Glutamatergic neuron (in vitro differentiated cells): Measurements from ENCODE around the gene FCRL1. TPM values are rescaled to one million over a fixed set of nuclear protein-coding genes. Genes with fewer than 3 reads are reported as not detected.

Source experiments
- DNase-seq: peaks from one replicate; pipeline ENCODE4 v3.0.0; 2022
- H3K27ac Mint-ChIP-seq: one replicate; pipeline ENCODE4 v1.8.0; 2020; ENCODE audit warnings: mild to moderate bottlenecking, mixed read lengths, inconsistent platforms; ENCODE audit not compliant: unreplicated experiment
- H3K27me3 Mint-ChIP-seq: one replicate; pipeline ENCODE4 v1.8.0; 2020; ENCODE audit warnings: mild to moderate bottlenecking, moderate library complexity, mixed read lengths, inconsistent platforms; ENCODE audit not compliant: unreplicated experiment
- H3K36me3 Mint-ChIP-seq: one replicate; pipeline ENCODE4 v1.8.0; 2020; ENCODE audit warnings: mild to moderate bottlenecking, mixed read lengths, inconsistent platforms; ENCODE audit not compliant: unreplicated experiment
- H3K4me1 Mint-ChIP-seq: one replicate; pipeline ENCODE4 v1.8.0; 2020; ENCODE audit warnings: mild to moderate bottlenecking, low read depth, mixed read lengths, inconsistent platforms; ENCODE audit not compliant: unreplicated experiment
- H3K4me3 Mint-ChIP-seq: one replicate; pipeline ENCODE4 v1.8.0; 2020; ENCODE audit warnings: mild to moderate bottlenecking, mixed read lengths, inconsistent platforms; ENCODE audit not compliant: unreplicated experiment
- H3K9me3 Mint-ChIP-seq: one replicate; pipeline ENCODE4 v1.8.0; 2020; ENCODE audit warnings: mild to moderate bottlenecking, moderate library complexity, mixed read lengths, inconsistent platforms; ENCODE audit not compliant: unreplicated experiment
- total RNA-seq: library from RNA; stranded (reverse); fragmentation: NEBNext Ultra II Directional; extraction: Animal tissue kit (Norgen Biotek cat#: 25700); gene quantifications from one replicate; pipeline ENCODE4 v1.2.1, GENCODE V29; 2021; ENCODE audit not compliant: unreplicated experiment
- TF ChIP-seq, protein P1 (sequence below): fragments of 200-600 bp; sonication (generic); IDR thresholded peaks from one replicate; pipeline ENCODE4 v1.5.0; 2021; ENCODE audit not compliant: partially characterized antibody, unreplicated experiment

Gene FCRL1
- total RNA-seq, 1 donor from 2014 or later, result not detected

DNA sequence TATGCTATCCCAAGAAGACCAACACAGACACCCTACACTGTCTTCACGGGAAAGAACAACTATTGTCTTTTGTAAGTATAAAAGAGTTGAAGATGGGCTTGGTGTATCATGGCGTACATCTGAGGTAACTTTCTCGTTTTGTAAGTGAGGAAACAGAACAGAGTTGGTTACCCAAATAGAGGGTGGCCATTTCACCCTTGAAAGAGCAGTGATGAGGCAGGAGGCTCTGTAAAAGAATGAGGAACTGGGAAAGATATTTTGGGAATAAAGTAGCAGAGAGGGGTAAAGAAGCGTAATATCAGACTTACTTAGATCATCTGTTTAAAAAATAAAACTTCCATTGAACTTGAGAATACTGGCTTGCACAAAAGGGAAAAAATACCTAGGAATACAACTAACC is 61.9 kb downstream of the FCRL1 start:
- Mint-ChIP-seq H3K4me1 (no peaks in the 10 kb centered on the region), H3K36me3 (no peaks in the 10 kb centered on the region), H3K4me3 (no peak overlapping the region), H3K27ac (no peak overlapping the region), H3K27me3 (no peaks in the 10 kb centered on the region), H3K9me3 (no peaks in the 10 kb centered on the region)
- DNase-seq, result no peak
- TF ChIP-seq, protein P1, sequence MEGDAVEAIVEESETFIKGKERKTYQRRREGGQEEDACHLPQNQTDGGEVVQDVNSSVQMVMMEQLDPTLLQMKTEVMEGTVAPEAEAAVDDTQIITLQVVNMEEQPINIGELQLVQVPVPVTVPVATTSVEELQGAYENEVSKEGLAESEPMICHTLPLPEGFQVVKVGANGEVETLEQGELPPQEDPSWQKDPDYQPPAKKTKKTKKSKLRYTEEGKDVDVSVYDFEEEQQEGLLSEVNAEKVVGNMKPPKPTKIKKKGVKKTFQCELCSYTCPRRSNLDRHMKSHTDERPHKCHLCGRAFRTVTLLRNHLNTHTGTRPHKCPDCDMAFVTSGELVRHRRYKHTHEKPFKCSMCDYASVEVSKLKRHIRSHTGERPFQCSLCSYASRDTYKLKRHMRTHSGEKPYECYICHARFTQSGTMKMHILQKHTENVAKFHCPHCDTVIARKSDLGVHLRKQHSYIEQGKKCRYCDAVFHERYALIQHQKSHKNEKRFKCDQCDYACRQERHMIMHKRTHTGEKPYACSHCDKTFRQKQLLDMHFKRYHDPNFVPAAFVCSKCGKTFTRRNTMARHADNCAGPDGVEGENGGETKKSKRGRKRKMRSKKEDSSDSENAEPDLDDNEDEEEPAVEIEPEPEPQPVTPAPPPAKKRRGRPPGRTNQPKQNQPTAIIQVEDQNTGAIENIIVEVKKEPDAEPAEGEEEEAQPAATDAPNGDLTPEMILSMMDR, result no peak

DNA sequence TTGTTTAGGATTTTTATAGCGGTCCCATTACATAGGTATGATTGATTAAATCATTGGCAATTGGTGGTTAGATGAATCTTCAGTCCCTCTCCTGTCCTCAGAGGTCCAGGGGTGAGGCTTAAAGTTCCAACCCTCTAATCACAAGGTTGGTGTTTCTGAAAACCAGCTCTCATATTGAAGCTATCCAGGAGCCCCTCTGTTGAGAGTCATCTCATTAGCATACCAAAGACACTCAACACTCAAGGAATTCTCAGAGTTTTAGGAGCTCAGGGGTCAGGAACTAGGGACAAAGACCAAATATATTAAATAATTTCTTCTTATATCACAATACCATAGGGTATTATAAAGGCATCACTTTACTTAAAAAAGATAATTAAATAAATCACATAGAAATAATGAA is 66.3 kb downstream of the FCRL1 start:
- Mint-ChIP-seq H3K9me3 (peaks cover 2% of the 10 kb centered on the region), H3K4me3 (no peak overlapping the region), H3K27me3 (peaks cover under 1% of the 10 kb centered on the region), H3K36me3 (no peaks in the 10 kb centered on the region), H3K27ac (no peak overlapping the region), H3K4me1 (no peaks in the 10 kb centered on the region)
- no peak for DNase-seq
- TF ChIP-seq, protein P1, result no peak

DNA sequence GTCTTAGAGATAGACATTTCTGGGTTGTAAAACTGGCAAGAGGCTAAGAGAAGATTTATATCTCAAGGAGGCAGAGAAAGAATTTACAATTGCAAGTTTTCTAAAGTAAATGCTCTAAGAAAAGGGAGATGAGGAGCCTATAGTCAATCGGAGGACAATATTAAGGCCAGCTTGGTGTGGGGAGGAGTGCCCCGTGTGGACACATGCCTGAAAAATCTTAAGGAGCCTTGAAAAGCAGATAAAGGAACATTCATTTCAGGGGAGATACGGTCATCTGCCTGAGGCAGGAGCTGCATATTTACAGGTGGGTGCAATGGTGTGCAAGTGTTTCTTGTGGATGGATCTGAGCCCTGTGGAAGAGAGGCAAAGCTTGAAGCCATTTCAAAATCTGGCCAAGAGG is 68.6 kb downstream of the FCRL1 start:
- TF ChIP-seq, protein P1, result no peak
- DNase-seq, result no peak
- no peaks in the 10 kb centered on the region for H3K4me1 Mint-ChIP-seq
- peaks cover 5% of the 10 kb centered on the region for H3K27me3 Mint-ChIP-seq
- H3K36me3 Mint-ChIP-seq, result no peaks in the 10 kb centered on the region
- peaks cover 2% of the 10 kb centered on the region for H3K9me3 Mint-ChIP-seq
- H3K27ac Mint-ChIP-seq, result no peak overlapping the region
- no peak overlapping the region for H3K4me3 Mint-ChIP-seq

DNA sequence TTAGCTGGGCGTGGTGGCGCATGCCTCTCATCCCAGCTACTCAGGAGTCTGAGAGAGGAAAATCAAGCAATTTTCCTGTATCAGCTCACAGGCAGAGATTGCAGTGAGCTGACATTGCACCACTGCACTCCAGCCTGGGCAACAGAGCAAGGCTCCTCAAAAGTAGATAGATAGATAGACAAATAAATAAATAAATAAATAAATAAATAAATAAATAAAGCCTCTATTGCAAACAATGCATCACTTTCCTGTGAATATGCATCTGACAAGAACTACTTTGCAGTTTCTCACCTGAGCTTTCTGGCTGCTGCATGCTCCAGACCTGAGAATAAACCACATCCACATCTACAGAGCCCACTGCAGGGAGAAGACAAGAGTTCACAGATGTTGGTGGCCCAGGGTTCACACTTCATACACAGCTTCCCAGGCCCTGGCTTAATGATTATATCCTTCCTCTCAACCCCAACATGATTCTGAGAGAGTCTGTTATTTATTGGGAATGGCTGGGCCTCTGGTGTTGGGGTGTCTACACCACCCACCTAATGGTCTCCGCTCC is 71.6 kb downstream of the FCRL1 start:
- H3K4me3 Mint-ChIP-seq, result no peak overlapping the region
- H3K4me1 Mint-ChIP-seq, result no peaks in the 10 kb centered on the region
- peaks cover 5% of the 10 kb centered on the region for H3K27me3 Mint-ChIP-seq
- no peaks in the 10 kb centered on the region for H3K36me3 Mint-ChIP-seq
- no peak overlapping the region for H3K27ac Mint-ChIP-seq
- peaks cover 2% of the 10 kb centered on the region for H3K9me3 Mint-ChIP-seq
- TF ChIP-seq, protein P1, result no peak
- no peak for DNase-seq

Other genes starting within 250 kb of the FCRL1 start
- not detected for gene FCRL4, start 222.0 kb downstream of the FCRL1 start, total RNA-seq
- gene FCRL3, start 119.4 kb downstream of the FCRL1 start, total RNA-seq, result not detected
- not detected for gene FCRL2, start 43.0 kb downstream of the FCRL1 start, total RNA-seq
- not detected for gene CD5L, start 21.7 kb upstream of the FCRL1 start, total RNA-seq
- gene KIRREL1, start 173.5 kb upstream of the FCRL1 start, total RNA-seq, result 8.1 TPM